ENCODE data around the gene NFKBIZ.

- TF ChIP-seq EZH2 (IDR thresholded peaks at IDR 0.05; ENCODE audit: insufficient read depth, poor library complexity, severe bottlenecking), result no peak
- TF ChIP-seq EZH2phosphoT487 (IDR thresholded peaks at IDR 0.05; ENCODE audit: insufficient read depth, low read depth), result no peak
Measured at GRCh38 chr3:101846709-101847108, 2.6 kb upstream of the NFKBIZ start.

Data from GM23248 (cell line).